ENCODE data around the gene PPARD.

GRCh38 chr6:35367646-35368037 lies 25.3 kb downstream of the PPARD start:
- TF ChIP-seq TAF1 (IDR thresholded peaks at IDR 0.05; ENCODE audit: borderline replicate concordance, insufficient read depth, low read length) (no peak), POLR2AphosphoS5 (IDR thresholded peaks at IDR 0.05; ENCODE audit: low read depth, low read length) (no peak), REST (IDR thresholded peaks at IDR 0.05; ENCODE audit: insufficient read depth in 1 of 2, low read depth in 2 of 2, low read length in 2 of 2) (no peak)

All from PFSK-1 (cell line).